Activated CD4-positive, CD25-positive, alpha-beta regulatory T cell (primary cell): ENCODE measurements around the gene ERGIC1.

Experiments used
- DNase-seq, 4 experiments: peaks; one replicate each; lab custom pipeline; 2025; lab: John Stamatoyannopoulos, UW

Gene ERGIC1

GRCh38 chr5:172984244-172984953, 150.3 kb downstream of the ERGIC1 start:
- peak; percentile 22 to 56 (median 44) for DNase-seq

DNA sequence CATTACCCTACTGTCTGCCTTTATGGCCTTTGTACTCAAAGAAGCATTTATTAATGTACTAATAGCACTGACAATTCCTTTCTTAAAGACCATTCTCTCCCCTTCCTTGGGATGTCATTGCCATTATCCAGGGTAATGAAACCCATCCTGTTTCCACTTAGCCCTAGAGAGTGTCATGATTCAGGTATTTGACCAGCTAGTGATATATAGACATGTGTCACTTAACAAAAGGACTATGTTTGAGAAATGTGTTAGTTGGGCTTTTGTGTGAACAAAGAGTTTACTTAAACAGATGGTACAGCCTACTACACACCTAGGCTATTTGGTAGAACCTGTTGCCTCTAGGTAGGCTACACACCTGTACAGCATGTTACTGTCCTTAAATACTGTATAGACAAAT, 151.5 kb downstream of the ERGIC1 start:
- no peak for DNase-seq

DNA sequence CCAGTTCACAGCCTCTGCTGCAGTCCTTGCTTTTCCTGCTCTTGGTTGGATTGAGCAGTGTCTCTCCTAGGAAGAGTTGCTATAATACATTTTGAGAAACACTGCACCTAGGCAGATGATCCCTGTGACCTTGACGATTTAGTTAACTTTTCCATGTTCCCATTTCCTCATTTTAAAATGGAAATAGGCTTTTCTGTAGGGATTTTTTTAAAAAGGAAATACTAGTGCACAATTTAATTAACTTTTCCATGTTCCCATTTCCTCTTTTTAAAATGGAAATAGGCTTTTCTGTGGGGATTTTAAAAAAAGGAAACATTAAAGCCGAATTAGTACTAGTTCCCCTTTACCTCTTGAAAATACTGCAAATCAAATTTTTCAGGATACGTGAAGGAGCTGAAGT, 154.2 kb downstream of the ERGIC1 start:
- DNase-seq, result no peak

- DNase-seq, result no peak
Observed at GRCh38 chr5:172990776-172991175, 156.7 kb downstream of the ERGIC1 start.

GRCh38 chr5:172994405-172994804, 160.4 kb downstream of the ERGIC1 start:
- DNase-seq, result no peak

- DNase-seq, result no peak
Observed at GRCh38 chr5:172999372-172999973, 165.4 kb downstream of the ERGIC1 start.

GRCh38 chr5:172999974-173000373, 165.9 kb downstream of the ERGIC1 start:
- no peak for DNase-seq

- DNase-seq, result no peak
Observed at GRCh38 chr5:173001229-173001841, 167.3 kb downstream of the ERGIC1 start.
